MM.1S (cell line): Measurements from ENCODE around the gene CHMP1A.

Source experiments
- CTCF ChIP-seq: fragments of 300-600 bp; sonication (generic); IDR thresholded peaks from 2 replicates; pipeline ENCODE4 v1.5.1; 2016; ENCODE audit warnings: antibody characterized with exemption, low read length, mixed read lengths
- EZH2phosphoT487 ChIP-seq: fragments of 300-600 bp; sonication (generic); IDR thresholded peaks from 2 replicates; pipeline ENCODE4 v1.6.1; 2018; ENCODE audit warnings: antibody characterized with exemption, low read length

GRCh38 chr16:89613954-89614459 is 43.5 kb downstream of the CHMP1A start:
- TF ChIP-seq CTCF, result no peak
- no peak for TF ChIP-seq EZH2phosphoT487
